Astrocyte (in vitro differentiated cells and primary cell): ENCODE measurements around the gene CCDC174.

Source experiments
- EZH2 ChIP-seq: IDR thresholded peaks from 2 replicates; pipeline ENCODE4 v1.6.1; 2012; ENCODE audit warnings: mild to moderate bottlenecking, low read length, inconsistent platforms; ENCODE audit not compliant: insufficient read depth
- TF ChIP-seq, protein P1 (sequence below): IDR thresholded peaks from 2 replicates; pipeline ENCODE4 v1.5.1; 2011; ENCODE audit warnings: low read depth, mild to moderate bottlenecking, inconsistent platforms, low read length, moderate library complexity; ENCODE audit not compliant: insufficient read depth

DNA sequence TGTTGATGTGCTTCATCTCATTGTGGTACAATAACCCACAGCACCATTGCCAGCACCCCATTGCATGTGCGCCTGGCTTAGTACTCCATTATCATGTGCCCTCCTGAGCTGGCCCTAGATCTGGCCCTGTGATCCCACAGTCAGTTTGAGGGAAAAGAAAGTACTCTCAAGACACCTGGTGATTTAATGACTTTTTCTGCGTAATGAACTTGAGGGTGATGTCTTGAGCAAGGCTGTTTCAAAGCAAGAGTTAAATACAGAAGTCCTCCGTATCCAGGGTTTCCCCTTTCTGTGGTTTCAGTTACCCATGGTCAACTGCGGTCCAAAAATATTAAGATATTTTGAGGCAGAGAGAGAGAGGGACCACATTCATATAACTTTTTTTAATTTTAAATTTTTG, 39.7 kb downstream of the CCDC174 start:
- TF ChIP-seq, protein P1, sequence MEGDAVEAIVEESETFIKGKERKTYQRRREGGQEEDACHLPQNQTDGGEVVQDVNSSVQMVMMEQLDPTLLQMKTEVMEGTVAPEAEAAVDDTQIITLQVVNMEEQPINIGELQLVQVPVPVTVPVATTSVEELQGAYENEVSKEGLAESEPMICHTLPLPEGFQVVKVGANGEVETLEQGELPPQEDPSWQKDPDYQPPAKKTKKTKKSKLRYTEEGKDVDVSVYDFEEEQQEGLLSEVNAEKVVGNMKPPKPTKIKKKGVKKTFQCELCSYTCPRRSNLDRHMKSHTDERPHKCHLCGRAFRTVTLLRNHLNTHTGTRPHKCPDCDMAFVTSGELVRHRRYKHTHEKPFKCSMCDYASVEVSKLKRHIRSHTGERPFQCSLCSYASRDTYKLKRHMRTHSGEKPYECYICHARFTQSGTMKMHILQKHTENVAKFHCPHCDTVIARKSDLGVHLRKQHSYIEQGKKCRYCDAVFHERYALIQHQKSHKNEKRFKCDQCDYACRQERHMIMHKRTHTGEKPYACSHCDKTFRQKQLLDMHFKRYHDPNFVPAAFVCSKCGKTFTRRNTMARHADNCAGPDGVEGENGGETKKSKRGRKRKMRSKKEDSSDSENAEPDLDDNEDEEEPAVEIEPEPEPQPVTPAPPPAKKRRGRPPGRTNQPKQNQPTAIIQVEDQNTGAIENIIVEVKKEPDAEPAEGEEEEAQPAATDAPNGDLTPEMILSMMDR: no peak
- no peak for TF ChIP-seq EZH2
